ENCODE results near the gene BTBD2.

BTBD2 gene

DNA sequence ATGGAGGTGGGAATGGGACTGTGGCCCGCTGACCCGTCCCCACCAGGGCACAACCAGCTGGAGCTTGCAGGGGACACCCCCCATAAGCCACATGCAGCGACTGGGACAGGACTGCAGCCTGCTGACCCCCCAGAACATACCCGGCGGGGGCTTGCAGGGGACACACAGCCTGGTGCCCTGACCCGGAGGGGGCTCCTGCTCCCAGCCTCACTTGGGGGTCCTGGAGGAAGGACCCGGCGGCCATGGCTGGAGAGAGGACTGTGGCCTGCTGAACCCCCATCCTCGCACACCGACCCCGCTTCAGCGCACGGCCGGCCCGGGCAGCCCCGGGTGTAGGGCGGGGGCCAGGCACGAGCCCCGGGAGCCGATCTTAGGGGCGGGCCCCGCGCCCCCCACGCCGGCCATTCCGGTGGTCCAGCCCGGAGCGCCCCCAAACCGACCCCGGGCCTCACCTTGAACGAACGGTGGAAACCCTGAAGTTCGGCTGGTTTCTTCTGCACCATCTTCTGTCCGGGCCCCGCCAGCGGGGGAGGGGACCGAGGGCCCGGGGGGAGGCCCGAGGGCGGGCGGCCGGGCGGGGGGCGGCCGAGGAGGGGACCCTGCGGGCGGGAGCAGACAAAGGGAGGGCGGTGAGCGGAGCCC is 35.0 kb upstream of the BTBD2 start:
- TF ChIP-seq REST (IDR thresholded peaks at IDR 0.05; ENCODE audit: insufficient read depth in 1 of 2, low read depth in 2 of 2, low read length in 2 of 2) (no peak), POLR2AphosphoS5 (IDR thresholded peaks at IDR 0.05; ENCODE audit: low read depth, low read length) (no peak), TAF1 (IDR thresholded peaks at IDR 0.05; ENCODE audit: borderline replicate concordance, insufficient read depth, low read length) (no peak), FOXP2 (optimal IDR thresholded peaks at IDR 0.05; ENCODE audit: borderline replicate concordance, extremely low read depth, extremely low read length, insufficient read depth) (no peak), SIN3A (IDR thresholded peaks at IDR 0.05; ENCODE audit: borderline replicate concordance, insufficient read depth, low read length) (no peak)

DNA sequence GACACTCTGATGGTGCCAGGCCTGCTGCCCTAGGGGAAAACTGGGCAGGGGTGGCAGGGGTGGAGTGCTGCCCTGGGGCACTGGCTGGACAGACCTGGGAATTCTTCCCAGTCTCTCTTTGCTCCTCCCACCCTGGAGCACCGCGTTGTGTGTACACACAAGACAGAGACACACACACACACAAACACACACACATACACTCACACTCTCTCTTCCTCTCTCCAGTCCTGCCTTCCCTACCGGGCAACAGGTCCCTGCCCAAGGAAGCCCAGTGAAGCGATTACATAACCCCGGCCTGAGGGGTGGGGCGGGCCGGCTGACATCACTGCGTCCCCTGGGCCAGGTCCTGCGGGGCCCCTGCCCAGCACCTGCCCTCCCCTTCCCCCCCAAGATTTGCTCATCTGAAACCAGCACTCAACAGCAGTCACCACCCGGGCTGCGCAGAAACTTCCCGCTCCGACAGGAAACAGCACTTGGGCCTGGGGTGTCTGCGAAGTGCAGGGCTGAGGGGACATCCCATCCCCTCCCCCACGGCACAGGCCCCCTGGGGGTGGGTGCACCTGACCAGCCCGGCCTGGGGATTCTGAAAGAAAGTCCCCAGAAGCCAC is 34.3 kb upstream of the BTBD2 start:
- TF ChIP-seq SIN3A (IDR thresholded peaks at IDR 0.05; ENCODE audit: borderline replicate concordance, insufficient read depth, low read length) (peak; percentile 73; the same call in 1 of the 2 replicates), REST (IDR thresholded peaks at IDR 0.05; ENCODE audit: insufficient read depth in 1 of 2, low read depth in 2 of 2, low read length in 2 of 2) (no peak), FOXP2 (optimal IDR thresholded peaks at IDR 0.05; ENCODE audit: borderline replicate concordance, extremely low read depth, extremely low read length, insufficient read depth) (no peak), TAF1 (IDR thresholded peaks at IDR 0.05; ENCODE audit: borderline replicate concordance, insufficient read depth, low read length) (0 out of 2 replicates have a peak, but pooled peaks have one; percentile 41), POLR2AphosphoS5 (IDR thresholded peaks at IDR 0.05; ENCODE audit: low read depth, low read length) (0 out of 2 replicates have a peak, but pooled peaks have one; percentile 12)

GRCh38 chr19:2048959-2049740 is 33.6 kb upstream of the BTBD2 start:
- no peak for TF ChIP-seq FOXP2 (optimal IDR thresholded peaks at IDR 0.05; ENCODE audit: borderline replicate concordance, extremely low read depth, extremely low read length, insufficient read depth)
- no peak for TF ChIP-seq TAF1 (IDR thresholded peaks at IDR 0.05; ENCODE audit: borderline replicate concordance, insufficient read depth, low read length)

- TF ChIP-seq SIN3A (IDR thresholded peaks at IDR 0.05; ENCODE audit: borderline replicate concordance, insufficient read depth, low read length) = no peak
Observed at GRCh38 chr19:2048104-2048958, 32.8 kb upstream of the BTBD2 start.

- no peak for TF ChIP-seq FOXP2 (optimal IDR thresholded peaks at IDR 0.05; ENCODE audit: borderline replicate concordance, extremely low read depth, extremely low read length, insufficient read depth)
- TF ChIP-seq SIN3A (IDR thresholded peaks at IDR 0.05; ENCODE audit: borderline replicate concordance, insufficient read depth, low read length) = no peak
- no peak for TF ChIP-seq POLR2AphosphoS5 (IDR thresholded peaks at IDR 0.05; ENCODE audit: low read depth, low read length)
- no peak for TF ChIP-seq TAF1 (IDR thresholded peaks at IDR 0.05; ENCODE audit: borderline replicate concordance, insufficient read depth, low read length)
- TF ChIP-seq REST (IDR thresholded peaks at IDR 0.05; ENCODE audit: insufficient read depth in 1 of 2, low read depth in 2 of 2, low read length in 2 of 2) = no peak
Observed at GRCh38 chr19:2047449-2048103, 32.1 kb upstream of the BTBD2 start.

Measured in PFSK-1 (cell line).